Activated CD8-positive, alpha-beta T cell treated with anti-CD3 and anti-CD28 coated beads, Interleukin-2, amount 10 ng/mL, durations not matched to agents 7 days and 5 days (primary cell): ENCODE measurements around the gene BMX. TPM values are rescaled to one million over a fixed set of nuclear protein-coding genes. Genes with fewer than 3 reads are reported as not detected.

ENCODE experiments used
- ATAC-seq: fragments of 150-1000 bp; cut with Tn5 transposase; one replicate; pipeline ENCODE4 v1.10.0; 2021; ENCODE audit warnings: moderate library complexity
- CTCF ChIA-PET: fragments of 350-600 bp; sonication (Branson Sonifier 250); formaldehyde crosslinking; loops from one replicate; lab custom pipeline; 2021; ENCODE audit warnings: antibody characterized with exemption; lab: Charles Lee
- POLR2A ChIA-PET: fragments of 350-600 bp; sonication (Branson Sonifier 250); formaldehyde crosslinking; loops from one replicate; lab custom pipeline; 2021; ENCODE audit warnings: antibody characterized with exemption; lab: Charles Lee
- DNase-seq: peaks from one replicate; pipeline ENCODE4 v3.0.0-alpha.2; 2020
- H3K27ac Mint-ChIP-seq: one replicate; pipeline ENCODE4 v1.8.0; 2021; ENCODE audit warnings: mild to moderate bottlenecking, mixed read lengths
- H3K27me3 Mint-ChIP-seq: one replicate; pipeline ENCODE4 v1.8.0; 2021; ENCODE audit warnings: low read depth, mixed read lengths
- H3K36me3 Mint-ChIP-seq: one replicate; pipeline ENCODE4 v1.8.0; 2021; ENCODE audit warnings: low read depth, mixed read lengths
- H3K4me1 Mint-ChIP-seq: one replicate; pipeline ENCODE4 v1.8.0; 2021; ENCODE audit warnings: low read depth, mixed read lengths
- H3K4me3 Mint-ChIP-seq: one replicate; pipeline ENCODE4 v1.8.0; 2021; ENCODE audit warnings: mild to moderate bottlenecking, mixed read lengths
- H3K9me3 Mint-ChIP-seq: one replicate; pipeline ENCODE4 v1.8.0; 2022; ENCODE audit warnings: mixed read lengths; ENCODE audit not compliant: insufficient read depth
- total RNA-seq, 2 experiments: library from RNA; stranded (reverse); gene quantifications; one replicate each; pipeline ENCODE4 v1.2.3, GENCODE V29; 2021

BMX gene
- total RNA-seq, 2 experiments from 2014 or later: not detected

DNA sequence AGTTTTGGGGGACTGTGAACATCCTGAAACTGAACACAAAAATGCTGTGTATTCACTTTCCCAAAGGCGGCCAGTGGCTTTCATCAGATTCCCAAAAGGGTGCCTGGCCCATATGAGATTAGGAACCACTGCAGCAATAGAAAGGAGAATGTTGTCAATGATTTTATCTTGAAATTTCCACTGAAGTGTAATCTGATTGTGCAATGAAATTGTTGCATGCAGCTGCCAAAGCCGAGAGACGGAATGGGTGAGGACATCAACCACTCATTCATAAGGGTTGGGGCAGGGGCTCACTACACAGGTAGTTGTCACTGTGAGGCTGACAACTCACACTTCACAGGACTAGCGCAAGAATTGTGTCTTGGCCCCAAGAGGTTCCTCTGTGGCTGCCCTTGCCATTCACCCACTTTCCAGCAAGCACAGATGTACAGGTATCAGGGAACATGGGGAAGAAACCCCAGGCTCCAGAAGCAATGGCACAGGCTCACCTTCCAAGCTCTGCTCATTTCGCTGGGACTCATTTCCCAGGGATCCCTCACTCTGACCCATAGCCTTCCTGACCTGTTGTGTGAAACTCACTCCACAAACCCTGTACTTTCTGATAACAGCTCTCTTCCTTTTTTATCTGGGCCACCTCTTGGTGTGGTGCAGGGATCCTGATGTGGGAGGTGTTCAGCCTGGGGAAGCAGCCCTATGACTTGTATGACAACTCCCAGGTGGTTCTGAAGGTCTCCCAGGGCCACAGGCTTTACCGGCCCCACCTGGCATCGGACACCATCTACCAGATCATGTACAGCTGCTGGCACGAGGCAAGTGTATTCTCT, 48.8 kb downstream of the BMX start:
- Mint-ChIP-seq H3K27ac (no peak overlapping the region), H3K4me3 (no peak overlapping the region), H3K4me1 (no peaks in the 10 kb centered on the region), H3K36me3 (no peaks in the 10 kb centered on the region), H3K27me3 (no peaks in the 10 kb centered on the region), H3K9me3 (no peaks in the 10 kb centered on the region)
- DNase-seq (no peak), ATAC-seq (no peak)
- POLR2A ChIA-PET: no interaction called here
- CTCF ChIA-PET: no interaction called here

DNA sequence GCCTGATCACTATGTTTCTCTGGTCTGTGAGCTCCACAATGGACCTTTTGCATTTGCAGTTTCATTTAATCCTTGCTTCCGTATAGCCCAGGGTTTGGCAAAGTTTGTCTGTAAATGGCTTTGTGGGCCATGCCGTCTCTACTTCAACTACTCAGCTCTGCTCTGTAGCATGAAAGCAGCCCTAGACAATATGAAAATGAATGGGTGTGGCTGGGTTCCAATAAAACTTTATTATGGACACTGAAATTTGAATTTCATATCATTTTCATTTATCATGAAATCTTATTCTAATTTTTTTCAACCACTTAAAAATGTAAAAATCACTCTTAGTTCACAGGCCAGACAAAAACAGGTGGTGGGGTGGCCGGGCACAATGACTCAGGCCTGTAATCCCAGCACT, 58.6 kb downstream of the BMX start:
- H3K27me3 Mint-ChIP-seq: peaks cover 3% of the 10 kb centered on the region
- DNase-seq (no peak), ATAC-seq (no peak)
- ChIA-PET POLR2A (no interaction called here), CTCF (no interaction called here)
- no peak overlapping the region for H3K4me3 Mint-ChIP-seq
- no peak overlapping the region for H3K27ac Mint-ChIP-seq
- H3K4me1 Mint-ChIP-seq: no peaks in the 10 kb centered on the region
- no peaks in the 10 kb centered on the region for H3K36me3 Mint-ChIP-seq
- H3K9me3 Mint-ChIP-seq: no peaks in the 10 kb centered on the region

DNA sequence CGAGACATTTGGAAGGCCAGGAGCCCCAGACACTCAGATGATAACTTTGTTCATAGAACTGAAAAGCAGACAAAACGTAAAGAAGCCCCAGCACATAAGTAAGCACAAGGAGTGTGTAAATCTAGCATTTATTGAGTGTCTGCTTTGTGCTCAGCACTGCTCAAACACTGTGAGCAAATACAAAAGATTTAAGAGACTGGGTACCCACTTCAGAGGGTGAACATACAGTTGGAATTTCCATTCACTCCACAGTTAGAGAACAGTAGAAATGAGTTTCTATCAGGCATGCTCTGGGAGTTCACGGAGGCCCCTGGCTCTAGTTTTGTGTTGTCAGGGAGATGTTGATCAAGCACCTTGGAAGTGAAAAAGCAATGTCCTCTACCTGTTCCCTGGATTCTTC, 60.3 kb downstream of the BMX start:
- Mint-ChIP-seq H3K27me3 (peaks cover 3% of the 10 kb centered on the region), H3K4me3 (no peak overlapping the region), H3K4me1 (no peaks in the 10 kb centered on the region), H3K9me3 (no peaks in the 10 kb centered on the region), H3K27ac (no peak overlapping the region), H3K36me3 (no peaks in the 10 kb centered on the region)
- no peak for ATAC-seq
- POLR2A ChIA-PET: no interaction called here
- CTCF ChIA-PET: no interaction called here
- no peak for DNase-seq

DNA sequence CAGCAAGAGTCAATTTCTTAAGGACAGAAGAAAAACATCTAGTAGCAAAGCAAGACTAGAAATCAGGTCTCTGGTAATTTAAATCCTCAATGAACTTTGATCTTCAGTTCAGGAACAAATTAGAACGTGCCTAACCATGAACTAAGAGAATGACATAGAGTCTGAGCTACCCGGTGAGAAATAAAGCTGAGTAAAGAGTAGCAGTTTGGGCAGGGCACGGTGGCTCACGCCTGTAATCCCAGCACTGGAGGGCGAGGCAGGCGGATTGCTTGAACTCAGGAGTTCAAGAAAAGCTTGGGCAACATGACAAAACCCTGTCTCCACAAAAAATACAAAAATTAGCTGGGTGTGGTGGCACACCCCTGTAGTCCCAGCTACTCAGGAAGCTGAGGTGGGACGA, 62.4 kb downstream of the BMX start:
- Mint-ChIP-seq H3K27me3 (peaks cover 4% of the 10 kb centered on the region), H3K4me3 (no peak overlapping the region), H3K27ac (no peak overlapping the region), H3K36me3 (no peaks in the 10 kb centered on the region), H3K4me1 (no peaks in the 10 kb centered on the region), H3K9me3 (no peaks in the 10 kb centered on the region)
- ChIA-PET POLR2A (no interaction called here), CTCF (no interaction called here)
- ATAC-seq (no peak), DNase-seq (no peak)

DNA sequence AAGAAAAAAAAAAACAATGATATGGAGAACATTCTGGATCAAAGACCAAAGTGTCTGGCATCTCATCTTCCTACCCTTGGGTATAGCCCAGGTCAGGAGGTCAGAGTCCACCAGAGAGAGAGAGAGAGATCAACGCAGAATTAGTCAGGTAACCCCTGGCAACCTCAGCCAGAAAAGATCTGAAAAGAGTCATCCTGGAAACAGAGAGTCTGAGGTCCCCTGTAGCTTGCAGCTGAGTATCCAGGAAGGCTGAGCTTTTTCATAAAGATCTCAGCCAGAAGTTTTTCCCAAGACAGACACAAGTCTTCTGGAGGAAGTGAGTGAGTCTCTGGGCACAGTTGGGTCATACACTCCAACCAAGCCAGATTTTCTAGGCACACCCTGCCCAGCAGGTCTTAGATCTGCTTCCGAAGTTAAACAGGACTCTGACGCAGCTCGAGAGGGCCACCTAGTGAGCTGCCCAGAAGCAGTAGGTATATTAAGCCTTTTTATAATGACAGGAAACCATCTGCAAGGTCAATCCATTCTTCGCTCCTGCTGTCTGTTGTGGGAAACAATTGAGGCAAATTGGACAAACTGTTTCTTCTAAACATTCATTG, 64.5 kb downstream of the BMX start:
- peak; percentile 35 for DNase-seq
- POLR2A ChIA-PET: interaction anchor here (0.7 kb wide), 1 partner anchor 223 kb away, joined by 5 read pairs; no protein-coding TSS in a partner anchor
- no peaks in the 10 kb centered on the region for H3K4me1 Mint-ChIP-seq

DNA sequence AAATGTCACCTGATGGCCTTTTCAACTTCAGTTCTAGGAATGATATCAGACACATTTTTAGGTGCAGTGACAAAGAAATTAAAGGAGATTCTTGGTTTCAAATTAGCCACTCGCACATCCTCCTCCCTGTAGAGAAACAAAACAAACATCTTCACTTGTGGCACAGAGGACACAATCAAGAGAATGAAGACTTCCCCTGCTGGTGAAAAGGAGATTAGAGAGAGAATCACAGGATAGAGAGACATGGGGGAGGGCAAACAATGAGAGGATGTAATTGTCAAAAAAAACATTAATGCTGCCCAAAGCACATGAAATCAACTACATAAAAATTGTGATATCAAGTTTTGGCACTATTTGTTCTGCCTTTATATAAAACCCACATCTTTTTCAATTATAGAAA, 65.6 kb downstream of the BMX start:
- H3K36me3 Mint-ChIP-seq: no peaks in the 10 kb centered on the region
- H3K9me3 Mint-ChIP-seq: no peaks in the 10 kb centered on the region
- H3K27ac Mint-ChIP-seq: no peak overlapping the region
- DNase-seq (no peak), ATAC-seq (no peak)
- POLR2A ChIA-PET: no interaction called here
- no peaks in the 10 kb centered on the region for H3K4me1 Mint-ChIP-seq
- no peak overlapping the region for H3K4me3 Mint-ChIP-seq
- peaks cover 4% of the 10 kb centered on the region for H3K27me3 Mint-ChIP-seq
- CTCF ChIA-PET: no interaction called here

More for the DNA sequence above, 64.5 kb downstream of the BMX start:
- CTCF ChIA-PET: interaction anchor here (0.7 to 0.8 kb wide), 2 partner anchors 216 to 217 kb away, joined by 3 to 5 read pairs; no protein-coding TSS in a partner anchor
- no peak overlapping the region for H3K27ac Mint-ChIP-seq
- ATAC-seq: peak; percentile 55
- H3K36me3 Mint-ChIP-seq: no peaks in the 10 kb centered on the region
- H3K4me3 Mint-ChIP-seq: no peak overlapping the region
- H3K9me3 Mint-ChIP-seq: no peaks in the 10 kb centered on the region
- peaks cover 4% of the 10 kb centered on the region for H3K27me3 Mint-ChIP-seq

DNA sequence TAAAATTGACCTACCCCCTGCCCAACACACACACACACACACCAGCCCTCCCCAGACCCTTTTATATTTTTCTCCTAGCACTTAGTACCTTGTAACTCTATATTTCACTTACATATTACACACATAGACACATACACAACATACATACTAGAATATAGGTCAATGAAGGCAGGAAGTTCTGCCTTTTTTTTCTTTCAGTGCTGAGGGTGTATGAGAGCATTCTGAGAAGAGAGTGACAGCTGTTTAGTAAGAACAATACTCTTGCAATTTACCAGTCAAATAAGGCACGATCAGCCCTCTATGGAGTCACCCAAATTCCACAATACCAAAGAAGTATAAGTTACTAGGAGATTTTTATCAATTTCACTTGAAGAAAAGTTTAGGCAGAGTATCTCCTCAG, 66.7 kb downstream of the BMX start:
- no peak overlapping the region for H3K27ac Mint-ChIP-seq
- no peak for DNase-seq
- no peaks in the 10 kb centered on the region for H3K36me3 Mint-ChIP-seq
- H3K9me3 Mint-ChIP-seq: no peaks in the 10 kb centered on the region
- no peak for ATAC-seq
- ChIA-PET CTCF (no interaction called here), POLR2A (no interaction called here)
- peaks cover 4% of the 10 kb centered on the region for H3K27me3 Mint-ChIP-seq
- H3K4me3 Mint-ChIP-seq: no peak overlapping the region
- no peaks in the 10 kb centered on the region for H3K4me1 Mint-ChIP-seq

DNA sequence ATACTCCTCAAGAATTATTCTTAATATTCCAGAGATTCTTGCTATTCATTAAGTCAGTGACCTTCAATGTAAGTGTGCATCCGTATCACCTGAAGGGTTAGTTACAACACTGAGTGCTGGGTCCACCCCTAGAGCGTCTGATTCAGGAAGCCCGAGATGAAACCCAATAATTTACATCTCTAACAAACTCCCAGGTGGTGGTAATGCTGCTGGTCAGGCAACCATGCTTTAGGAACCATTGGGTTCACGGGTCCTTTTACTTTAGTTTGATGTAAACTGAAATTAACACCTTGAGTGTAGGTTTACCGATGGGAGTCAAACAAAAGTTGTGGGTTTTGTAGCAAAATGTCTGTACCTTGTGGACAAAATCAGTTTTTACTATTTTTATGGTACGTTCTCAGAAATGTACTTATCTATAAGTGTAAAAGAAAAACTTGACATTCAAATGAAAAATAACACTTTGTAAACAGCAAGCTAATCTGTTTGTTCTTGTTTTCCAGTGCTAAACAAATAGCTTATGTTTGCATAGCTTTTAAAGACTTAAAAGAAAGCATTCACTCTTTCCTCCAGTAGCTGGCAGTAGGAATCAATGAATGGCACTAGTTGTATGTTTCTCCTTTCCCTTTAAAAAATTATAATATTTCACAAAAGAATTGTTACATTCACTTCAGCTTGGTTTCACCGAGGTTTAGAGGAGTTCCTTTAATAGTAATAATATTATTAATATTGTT, 67.4 kb downstream of the BMX start:
- no peak overlapping the region for H3K4me3 Mint-ChIP-seq
- H3K4me1 Mint-ChIP-seq: no peaks in the 10 kb centered on the region
- H3K9me3 Mint-ChIP-seq: no peaks in the 10 kb centered on the region
- no peak for ATAC-seq
- DNase-seq: no peak
- CTCF ChIA-PET: interaction anchor here (0.7 to 1.0 kb wide), 2 partner anchors 58 to 77 kb away, joined by 3 read pairs; no protein-coding TSS in a partner anchor
- H3K27me3 Mint-ChIP-seq: peaks cover 4% of the 10 kb centered on the region
- POLR2A ChIA-PET: no interaction called here
- no peaks in the 10 kb centered on the region for H3K36me3 Mint-ChIP-seq
- H3K27ac Mint-ChIP-seq: no peak overlapping the region

DNA sequence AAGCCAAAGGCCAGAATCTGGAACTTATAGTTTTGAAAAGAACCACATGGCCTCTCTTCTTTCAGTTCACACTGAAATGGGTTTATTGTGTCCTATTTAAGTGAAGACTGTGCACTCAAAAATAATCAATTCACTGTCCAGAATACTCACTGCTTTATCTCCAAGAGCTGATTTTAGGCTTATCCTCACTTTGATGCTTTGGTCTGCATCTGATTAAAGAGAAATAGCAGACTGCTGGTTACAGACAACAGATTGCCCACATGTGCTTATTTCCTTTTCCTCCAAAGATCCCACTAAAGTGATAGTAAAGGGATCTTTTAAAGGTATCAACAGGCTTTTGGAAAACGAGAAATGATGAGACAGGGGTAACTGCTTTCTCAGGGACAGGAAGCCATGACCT, 69.5 kb downstream of the BMX start:
- H3K27ac Mint-ChIP-seq: no peak overlapping the region
- no peaks in the 10 kb centered on the region for H3K36me3 Mint-ChIP-seq
- ATAC-seq (no peak), DNase-seq (no peak)
- H3K4me1 Mint-ChIP-seq: no peaks in the 10 kb centered on the region
- no peak overlapping the region for H3K4me3 Mint-ChIP-seq
- no peaks in the 10 kb centered on the region for H3K9me3 Mint-ChIP-seq
- ChIA-PET POLR2A (no interaction called here), CTCF (no interaction called here)
- peaks cover 4% of the 10 kb centered on the region for H3K27me3 Mint-ChIP-seq

DNA sequence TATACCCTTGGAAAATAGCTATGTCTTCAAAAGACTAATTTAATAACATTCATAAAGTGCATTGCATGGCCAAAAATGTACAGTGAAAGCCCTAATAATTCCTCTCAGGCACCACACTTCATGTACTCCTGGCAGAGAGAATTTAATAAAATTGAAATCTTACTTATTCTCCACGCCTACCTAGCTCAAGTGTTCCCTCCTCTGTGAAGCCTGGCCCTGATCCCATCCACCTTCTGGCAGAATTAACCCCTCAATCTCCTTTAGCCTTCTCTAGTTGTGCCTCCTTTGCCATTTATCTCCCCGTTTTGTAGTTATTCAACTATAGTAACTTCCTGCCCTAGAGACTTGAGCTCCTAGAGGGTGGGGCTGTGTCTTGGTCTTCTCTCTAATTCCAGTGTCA, 73.4 kb downstream of the BMX start:
- CTCF ChIA-PET: no interaction called here
- no peak for DNase-seq
- Mint-ChIP-seq H3K9me3 (no peaks in the 10 kb centered on the region), H3K36me3 (no peaks in the 10 kb centered on the region), H3K27me3 (peaks cover 2% of the 10 kb centered on the region), H3K4me1 (no peaks in the 10 kb centered on the region), H3K4me3 (no peak overlapping the region), H3K27ac (no peak overlapping the region)
- ATAC-seq: no peak
- POLR2A ChIA-PET: no interaction called here

DNA sequence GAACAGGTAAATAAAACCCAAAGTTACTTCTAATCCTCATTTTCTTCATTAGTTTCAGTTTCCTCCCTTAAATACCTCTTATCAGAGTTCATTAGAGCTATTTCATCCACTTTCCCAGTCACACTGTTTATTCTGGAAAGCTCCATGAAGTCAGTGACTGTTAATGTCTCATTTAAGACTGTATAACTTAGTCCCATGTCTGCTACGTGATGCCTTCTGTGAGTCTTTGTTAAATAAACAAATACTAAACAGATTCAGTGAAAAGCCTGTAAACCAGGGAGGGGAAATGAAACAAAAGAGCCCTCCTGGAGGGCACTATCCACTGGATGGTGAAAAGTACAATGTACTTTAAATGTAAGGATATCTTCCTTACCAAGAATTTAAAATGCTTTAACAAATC, 75.4 kb downstream of the BMX start:
- POLR2A ChIA-PET: no interaction called here

More for the DNA sequence above, 75.4 kb downstream of the BMX start:
- H3K36me3 Mint-ChIP-seq: no peaks in the 10 kb centered on the region
- H3K27ac Mint-ChIP-seq: no peak overlapping the region
- CTCF ChIA-PET: no interaction called here
- H3K27me3 Mint-ChIP-seq: peaks cover 2% of the 10 kb centered on the region
- no peak overlapping the region for H3K4me3 Mint-ChIP-seq
- no peaks in the 10 kb centered on the region for H3K9me3 Mint-ChIP-seq
- DNase-seq (no peak), ATAC-seq (no peak)
- no peaks in the 10 kb centered on the region for H3K4me1 Mint-ChIP-seq
